GM12878 (cell line): ENCODE results near the gene FOXK1. TPM values are rescaled to one million over a fixed set of nuclear protein-coding genes. Genes with fewer than 3 reads are reported as not detected.

Experiments
- IRF4 ChIP-seq: IDR thresholded peaks from 2 replicates; pipeline ENCODE4 v1.6.1; 2011; ENCODE audit warnings: low read depth, low read length
- NBN ChIP-seq: fragments of 450-650 bp; IDR thresholded peaks from 2 replicates; pipeline ENCODE4 v1.6.1; 2016
- PML ChIP-seq: IDR thresholded peaks from 2 replicates; pipeline ENCODE4 v1.6.1; 2012; ENCODE audit warnings: low read length, inconsistent platforms
- POLR2AphosphoS5 ChIP-seq: IDR thresholded peaks from 2 replicates; pipeline ENCODE4 v1.6.1; 2011; ENCODE audit warnings: mild to moderate bottlenecking, low read length, inconsistent platforms
- REST ChIP-seq: IDR thresholded peaks from 2 replicates; pipeline ENCODE4 v1.6.1; 2012; ENCODE audit warnings: mild to moderate bottlenecking, low read depth, low read length
- RUNX3 ChIP-seq: IDR thresholded peaks from 2 replicates; pipeline ENCODE4 v1.6.1; 2012; ENCODE audit warnings: low read length, inconsistent platforms
- SIX5 ChIP-seq: IDR thresholded peaks from 2 replicates; pipeline ENCODE4 v1.6.1; 2011; ENCODE audit warnings: mild to moderate bottlenecking, low read depth, low read length, moderate library complexity; ENCODE audit not compliant: severe bottlenecking
- SMAD5 ChIP-seq: IDR thresholded peaks from 2 replicates; pipeline ENCODE4 v1.6.1; 2016; ENCODE audit warnings: antibody characterized with exemption, low read depth
- TARDBP ChIP-seq: IDR thresholded peaks from 2 replicates; pipeline ENCODE4 v1.6.1; 2016; ENCODE audit warnings: borderline replicate concordance
- ZNF274 ChIP-seq: IDR thresholded peaks from one replicate; pipeline ENCODE4 v1.8.0; 2011; ENCODE audit not compliant: insufficient read length, insufficient read depth
- ZNF384 ChIP-seq: IDR thresholded peaks from 2 replicates; pipeline ENCODE4 v1.6.1; 2012; ENCODE audit warnings: low read depth, mild to moderate bottlenecking, low read length, improper control_type of control experiment, borderline replicate concordance
- ZNF687 ChIP-seq: fragments of 450-650 bp; IDR thresholded peaks from 2 replicates; pipeline ENCODE4 v1.6.1; 2017; ENCODE audit warnings: mild to moderate bottlenecking, moderate library complexity
- ZZZ3 ChIP-seq: IDR thresholded peaks from 2 replicates; pipeline ENCODE4 v1.6.1; 2011; ENCODE audit warnings: low read depth; ENCODE audit not compliant: control insufficient read depth, insufficient read length
- polyA plus RNA-seq, 11 experiments: library from polyadenylated mRNA; depleted of rRNA in 4 of 11; unstranded in 6 of 11; stranded (reverse) in 5 of 11; fragments of >200 nt; fragmentation: Nextera tagmentation in 4 of 11; fragmentation: Illumina TruSeq in 1 of 11; extraction: Ambion mirVana in 4 of 11; extraction: Trizol in 1 of 11; gene quantifications; 1 replicate in 1 of 11; 2 replicates in 10 of 11; pipeline versions ENCODE4 v1.2.1 to v1.2.3, GENCODE V29; 2011 to 2016; ENCODE audit warnings: inconsistent platforms in 2 of 11, missing spikeins in 2 of 11, low read depth in 1 of 11
- total RNA-seq, 4 experiments: library from RNA; depleted of rRNA in 3 of 4; stranded (reverse); fragments of >200 nt in 3 of 4; fragmentation: Illumina TruSeq in 1 of 4; extraction: Trizol in 1 of 4; gene quantifications; 2 replicates each; pipeline versions ENCODE4 v1.2.1 to v1.2.3, GENCODE V29; 2013 to 2021

The FOXK1 gene
- total and polyA plus RNA-seq, 10 of the 15 experiments (the other 5 are each of a cell fraction or from before 2014, with no cell fraction given): 0.24 to 31.8 (median 4.5) TPM

GRCh38 chr7:4745265-4745919, 63.3 kb downstream of the FOXK1 start (continued):
- TF ChIP-seq TARDBP (no peak), ZNF687 (no peak), ZZZ3 (no peak), IRF4 (no peak), RUNX3 (peak; percentile 68), SMAD5 (no peak), ZNF274 (no peak), PML (0 out of 2 replicates have a peak, but pooled peaks have one; percentile 11), NBN (0 out of 2 replicates have a peak, but pooled peaks have one; percentile 19), SIX5 (no peak), ZNF384 (no peak), POLR2AphosphoS5 (0 out of 2 replicates have a peak, but pooled peaks have one; percentile 6), REST (no peak)
